Thoracic aorta (tissue), 2 donors: ENCODE data around the gene KCNQ5. TPM values are rescaled to one million over a fixed set of nuclear protein-coding genes. Genes with fewer than 3 reads are reported as not detected.

Experiments
- ATAC-seq: fragments of 150-250 bp; one replicate; pipeline ENCODE4 v1.8.0; 2017; ENCODE audit warnings: low read depth; ENCODE audit not compliant: insufficient number of reproducible peaks, low FRiP score
- DNase-seq: peaks from one replicate; pipeline ENCODE4 v3.0.0-alpha.2; 2020; ENCODE audit warnings: low spot score
- H3K27ac ChIP-seq, 2 donors: fragments of 200-600 bp; sonication (generic); 1 replicate in 1 of 2; 2 replicates in 1 of 2; pipeline ENCODE4 v1.5.1; 2016; ENCODE audit warnings: mild to moderate bottlenecking in 2 of 2, moderate library complexity in 2 of 2
- H3K27me3 ChIP-seq: fragments of 200-600 bp; sonication (generic); replicated peaks from 2 replicates; pipeline ENCODE4 v1.6.0; 2016; ENCODE audit warnings: mild to moderate bottlenecking; ENCODE audit not compliant: insufficient read depth
- H3K36me3 ChIP-seq: fragments of 200-600 bp; sonication (generic); one replicate; pipeline ENCODE4 v1.5.1; 2016
- H3K4me1 ChIP-seq, 2 donors: fragments of 200-600 bp; sonication (generic); 1 replicate in 1 of 2; 2 replicates in 1 of 2; pipeline versions ENCODE4 v1.5.1 to v1.6.0; 2016; ENCODE audit warnings: low read depth in 2 of 2, mild to moderate bottlenecking in 1 of 2; ENCODE audit not compliant: control insufficient read depth in 1 of 2
- H3K4me3 ChIP-seq: fragments of 200-600 bp; sonication (generic); 2 replicates; pipeline ENCODE4 v1.5.1; 2016; ENCODE audit warnings: mild to moderate bottlenecking
- H3K9me3 ChIP-seq: fragments of 200-600 bp; sonication (generic); 2 replicates; pipeline ENCODE4 v1.5.1; 2016
- CTCF ChIP-seq: fragments of 200-600 bp; sonication (generic); IDR thresholded peaks from one replicate; pipeline ENCODE4 v1.5.1; 2019; ENCODE audit warnings: antibody characterized with exemption
- total RNA-seq, 2 donors: library from RNA; depleted of rRNA; stranded (reverse); fragments of >200 nt; gene quantifications; one replicate each; pipeline versions ENCODE4 v1.1.0 to v1.2.3, GENCODE V29; 2016

KCNQ5 gene
- total RNA-seq, 2 donors from 2014 or later, result 7.3 to 8.5 TPM

GRCh38 chr6:72849346-72849745, 227.5 kb downstream of the KCNQ5 start:
- Histone ChIP-seq H3K27ac (no peak overlapping the region), H3K4me1 (peaks cover 0 to 17% of the 10 kb centered on the region in 2 donors), H3K4me3 (no peak overlapping the region), H3K36me3 (no peaks in the 10 kb centered on the region), H3K9me3 (no peaks in the 10 kb centered on the region), H3K27me3 (no peaks in the 10 kb centered on the region)
- TF ChIP-seq CTCF, result no peak
- DNase-seq, result no peak
- no peak for ATAC-seq

GRCh38 chr6:72850040-72850439, 228.2 kb downstream of the KCNQ5 start:
- no peaks in the 10 kb centered on the region for H3K9me3 ChIP-seq
- H3K36me3 ChIP-seq, result no peaks in the 10 kb centered on the region
- H3K4me1 ChIP-seq, result peaks cover 0 to 17% of the 10 kb centered on the region in 2 donors
- no peak for DNase-seq
- H3K27me3 ChIP-seq, result no peaks in the 10 kb centered on the region
- no peak overlapping the region for H3K27ac ChIP-seq
- ATAC-seq, result no peak
- TF ChIP-seq CTCF, result no peak
- no peak overlapping the region for H3K4me3 ChIP-seq

GRCh38 chr6:72850469-72850868, 228.6 kb downstream of the KCNQ5 start:
- H3K27ac ChIP-seq, result no peak overlapping the region
- no peaks in the 10 kb centered on the region for H3K9me3 ChIP-seq
- no peak for ATAC-seq
- H3K27me3 ChIP-seq, result no peaks in the 10 kb centered on the region
- TF ChIP-seq CTCF, result no peak
- H3K4me1 ChIP-seq, result peaks cover 0 to 17% of the 10 kb centered on the region in 2 donors
- H3K36me3 ChIP-seq, result no peaks in the 10 kb centered on the region
- no peak overlapping the region for H3K4me3 ChIP-seq
- no peak for DNase-seq

- Histone ChIP-seq H3K27ac (no peak overlapping the region), H3K4me1 (peaks cover 0 to 10% of the 10 kb centered on the region in 2 donors), H3K36me3 (no peaks in the 10 kb centered on the region), H3K27me3 (no peaks in the 10 kb centered on the region), H3K9me3 (no peaks in the 10 kb centered on the region), H3K4me3 (no peak overlapping the region)
- no peak for ATAC-seq
- TF ChIP-seq CTCF, result no peak
- DNase-seq, result no peak
These were observed 233.6 kb downstream of the KCNQ5 start for GRCh38 chr6:72855471-72855870.

GRCh38 chr6:72856801-72857200, 234.9 kb downstream of the KCNQ5 start:
- DNase-seq, result no peak
- H3K27me3 ChIP-seq, result no peaks in the 10 kb centered on the region
- H3K36me3 ChIP-seq, result no peaks in the 10 kb centered on the region
- TF ChIP-seq CTCF, result no peak
- H3K4me3 ChIP-seq, result no peak overlapping the region
- peaks cover 10 to 18% of the 10 kb centered on the region in 2 donors for H3K4me1 ChIP-seq
- no peaks in the 10 kb centered on the region for H3K9me3 ChIP-seq
- ATAC-seq, result no peak
- H3K27ac ChIP-seq, result no peak overlapping the region
